Chondrocyte (in vitro differentiated cells): Measurements from ENCODE around the gene ADSS2. TPM values are rescaled to one million over a fixed set of nuclear protein-coding genes. Genes with fewer than 3 reads are reported as not detected.
"Not testable (repeated sequence)": the region's sequence is repeated elsewhere in the genome, so short reads cannot be mapped to it uniquely, and the experiment has no call there.

Experiments
- DNase-seq: peaks from one replicate; pipeline ENCODE4 v3.0.0; 2021; ENCODE audit warnings: mixed read lengths, low spot score
- H3K27ac Mint-ChIP-seq: one replicate; pipeline ENCODE4 v1.8.0; 2021; ENCODE audit warnings: mild to moderate bottlenecking, moderate library complexity, mixed read lengths; ENCODE audit not compliant: unreplicated experiment
- H3K27me3 Mint-ChIP-seq: 2 replicates; pipeline ENCODE4 v1.8.0; 2021; ENCODE audit warnings: low read depth, mixed read lengths
- H3K36me3 Mint-ChIP-seq: 2 replicates; pipeline ENCODE4 v1.8.0; 2021; ENCODE audit warnings: low read depth, mixed read lengths
- H3K4me1 Mint-ChIP-seq: 2 replicates; pipeline ENCODE4 v1.8.0; 2021; ENCODE audit warnings: low read depth, mild to moderate bottlenecking, mixed read lengths
- H3K4me3 Mint-ChIP-seq: one replicate; pipeline ENCODE4 v1.8.0; 2021; ENCODE audit warnings: mild to moderate bottlenecking, moderate library complexity, mixed read lengths; ENCODE audit not compliant: unreplicated experiment
- H3K9me3 Mint-ChIP-seq: 2 replicates; pipeline ENCODE4 v1.8.0; 2021; ENCODE audit warnings: low read depth, mixed read lengths
- CTCF ChIP-seq: fragments of 200-600 bp; sonication (generic); IDR thresholded peaks from 2 replicates; pipeline ENCODE4 v1.5.0; 2021; ENCODE audit warnings: antibody characterized with exemption, mild to moderate bottlenecking, moderate library complexity
- long read RNA-seq: library from polyadenylated mRNA; stranded (forward); transcript quantifications from one replicate; pipeline ENCODE4 v2.0.0, GENCODE V29; 2021
- total RNA-seq: library from RNA; stranded (reverse); gene quantifications from 3 replicates; pipeline ENCODE4 v1.2.1, GENCODE V29; 2021

The ADSS2 gene
- total RNA-seq = 43.8 to 53.6 TPM (median 47.7 TPM) in 3 replicates
- long read RNA-seq, transcript ADSS-201 (13 exons, 2,780 nt) = major isoform, 68 of 72 reads
- long read RNA-seq, partial matches to known transcripts = 0 of 72 reads
- long read RNA-seq, other reads (novel, unspliced or antisense) = 4 of 72 reads

DNA sequence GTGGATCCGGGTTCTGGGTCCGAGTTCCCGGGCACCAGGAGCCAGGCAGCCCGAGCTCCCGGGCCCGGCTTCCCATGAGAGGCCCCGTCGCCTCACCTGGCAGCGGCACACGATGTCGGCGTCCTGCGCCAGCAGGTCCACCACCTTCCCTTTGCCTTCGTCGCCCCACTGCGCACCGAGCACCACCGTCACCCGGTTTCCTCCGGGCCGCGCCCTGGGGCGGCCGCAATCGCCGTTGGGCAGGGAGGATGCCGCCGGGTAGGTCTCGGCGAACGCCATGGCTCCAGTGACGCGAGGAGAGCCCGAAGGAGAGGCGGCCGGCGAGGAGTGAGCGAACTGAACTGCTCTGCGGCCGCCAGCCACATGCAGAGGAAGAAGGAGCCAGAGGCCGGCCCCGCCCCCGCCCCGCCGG is at the start of gene ADSS2:
Gene ADSS2 (minus strand): TSS at position 371 of the 412 bp plus-strand sequence. CDS start 92 bp downstream, at position 279.
- no peak for TF ChIP-seq CTCF
- Mint-ChIP-seq H3K27ac (peak within 1 kb of the TSS; percentile 94), H3K4me1 (peaks cover 57% of the 10 kb centered on the region), H3K4me3 (peak within 1 kb of the TSS; percentile 82), H3K9me3 (peaks cover 3% of the 10 kb centered on the region), H3K27me3 (no peaks in the 10 kb centered on the region), H3K36me3 (peaks cover 1% of the 10 kb centered on the region)
- no peak for DNase-seq

DNA sequence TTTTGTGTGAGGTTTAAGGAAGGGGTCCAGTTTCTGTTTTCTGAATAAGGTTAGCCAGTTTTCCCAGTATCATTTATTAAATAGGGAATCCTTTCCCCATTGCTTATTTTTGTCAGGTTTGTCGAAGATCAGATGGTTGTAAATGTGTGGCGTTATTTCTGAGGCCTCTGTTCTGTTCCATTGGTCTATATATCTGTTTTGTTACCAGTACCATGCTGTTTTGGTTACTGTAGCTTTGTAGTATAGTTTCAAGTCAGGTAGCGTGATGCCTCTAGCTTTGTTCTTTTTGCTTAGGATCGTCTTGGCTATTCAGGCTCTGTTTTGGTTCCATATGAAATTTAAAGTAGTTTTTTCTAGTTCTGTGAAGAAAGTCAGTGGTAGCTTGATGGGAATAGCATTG is 48.8 kb upstream of the ADSS2 start:
- not testable (repeated sequence) for H3K27ac Mint-ChIP-seq, H3K4me3 Mint-ChIP-seq, H3K4me1 Mint-ChIP-seq, DNase-seq, H3K27me3 Mint-ChIP-seq
- H3K9me3 Mint-ChIP-seq = peaks cover 17% of the 10 kb centered on the region
- peaks cover 10% of the 10 kb centered on the region for H3K36me3 Mint-ChIP-seq

DNA sequence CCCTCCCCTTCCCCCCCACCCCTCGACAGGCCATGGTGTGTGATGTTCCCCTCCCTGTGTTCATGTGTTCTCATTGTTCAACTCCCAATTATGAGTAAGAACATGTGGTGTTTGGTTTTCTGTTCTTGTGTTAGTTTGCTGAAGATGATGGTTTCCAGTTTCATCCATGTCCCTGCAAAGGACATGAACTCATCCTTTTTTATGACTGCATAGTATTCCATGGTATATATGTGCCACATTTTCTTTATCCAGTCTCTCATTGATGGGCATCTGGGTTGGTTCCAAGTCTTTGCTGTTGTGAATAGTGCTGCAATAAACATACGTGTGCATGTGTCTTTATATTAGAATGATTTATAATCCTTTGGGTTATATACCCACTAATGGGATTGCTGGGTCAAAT is 47.8 kb upstream of the ADSS2 start:
- Mint-ChIP-seq H3K9me3 (peaks cover 17% of the 10 kb centered on the region), H3K36me3 (peaks cover 10% of the 10 kb centered on the region)
- H3K4me1 Mint-ChIP-seq, H3K27ac Mint-ChIP-seq, H3K4me3 Mint-ChIP-seq, H3K27me3 Mint-ChIP-seq, DNase-seq: not testable (repeated sequence)

GRCh38 chr1:244497805-244498204 is 46.1 kb upstream of the ADSS2 start:
- Mint-ChIP-seq H3K27me3 (no peaks in the 10 kb centered on the region), H3K27ac (no peak overlapping the region), H3K4me3 (no peak overlapping the region), H3K4me1 (no peaks in the 10 kb centered on the region), H3K9me3 (peaks cover 17% of the 10 kb centered on the region), H3K36me3 (peaks cover 10% of the 10 kb centered on the region)
- no peak for TF ChIP-seq CTCF
- DNase-seq = no peak

DNA sequence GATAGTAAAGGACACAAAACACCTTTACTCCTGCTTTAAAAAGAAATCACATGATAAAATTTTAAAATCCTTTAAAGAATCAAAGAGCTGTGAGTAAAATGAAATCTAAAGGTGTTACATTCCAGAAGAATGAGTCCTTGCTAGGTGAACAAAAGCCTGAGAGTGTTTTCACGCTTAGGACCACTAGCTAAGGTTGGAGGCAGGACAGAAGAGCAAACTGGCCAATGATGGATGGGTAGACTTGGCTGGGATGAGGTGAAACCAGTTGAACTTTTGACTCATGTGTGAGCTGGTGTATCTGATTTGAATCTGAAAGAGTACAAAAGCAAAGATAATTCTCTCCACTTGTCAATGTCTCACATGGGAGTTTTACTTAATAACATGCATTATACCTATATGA is 44.5 kb upstream of the ADSS2 start:
- no peak for TF ChIP-seq CTCF
- Mint-ChIP-seq H3K4me3 (no peak overlapping the region), H3K27me3 (no peaks in the 10 kb centered on the region), H3K4me1 (no peaks in the 10 kb centered on the region), H3K36me3 (peaks cover 14% of the 10 kb centered on the region), H3K27ac (no peak overlapping the region), H3K9me3 (peaks cover 17% of the 10 kb centered on the region)
- DNase-seq = no peak

- peaks cover 3% of the 10 kb centered on the region for H3K9me3 Mint-ChIP-seq
- no peak overlapping the region for H3K27ac Mint-ChIP-seq
- H3K4me3 Mint-ChIP-seq = no peak overlapping the region
- DNase-seq = no peak
- no peaks in the 10 kb centered on the region for H3K4me1 Mint-ChIP-seq
- H3K27me3 Mint-ChIP-seq = no peaks in the 10 kb centered on the region
- H3K36me3 Mint-ChIP-seq = peaks cover 4% of the 10 kb centered on the region
- no peak for TF ChIP-seq CTCF
Observed at GRCh38 chr1:244494653-244495052, 42.9 kb upstream of the ADSS2 start.

- H3K4me1 Mint-ChIP-seq, H3K9me3 Mint-ChIP-seq, H3K27ac Mint-ChIP-seq, DNase-seq, H3K27me3 Mint-ChIP-seq, H3K36me3 Mint-ChIP-seq, H3K4me3 Mint-ChIP-seq: not testable (repeated sequence)
Observed at GRCh38 chr1:244484971-244485370, 33.3 kb upstream of the ADSS2 start.
